ENCODE measurements around the gene ZDHHC1. TPM values are rescaled to one million over a fixed set of nuclear protein-coding genes. Genes with fewer than 3 reads are reported as not detected.

ZDHHC1 gene
- polyA plus RNA-seq, 3 donors = 3.3 to 14.2 (median 6.0) TPM

DNA sequence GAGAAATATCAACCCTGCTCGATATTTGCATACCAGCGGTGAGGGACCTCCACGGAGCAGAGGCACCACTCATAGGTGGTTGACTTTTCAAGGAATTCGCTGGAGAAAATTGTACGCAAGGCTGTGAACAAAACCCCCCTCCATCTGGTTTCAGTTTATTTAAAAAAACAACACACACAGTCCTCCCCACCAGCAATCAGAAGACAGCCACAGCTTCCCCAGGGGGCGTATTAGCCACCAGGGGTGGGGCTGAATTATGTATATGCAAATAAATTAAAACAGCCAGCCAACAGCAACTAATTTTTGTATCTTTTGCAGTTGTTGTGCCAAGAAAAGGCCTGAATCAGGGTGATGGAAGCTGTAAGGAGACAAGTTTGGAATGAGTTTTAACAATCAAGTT lies 8.8 kb upstream of the ZDHHC1 start:
- Mint-ChIP-seq H3K4me3 (peak overlapping the region in 1 of 2 donors; percentile 26), H3K4me1 (peaks cover under 1% of the 10 kb centered on the region), H3K27me3 (ENCODE audit: low read depth in 3 of 3) (peaks cover 34 to 54% (median 39%) of the 10 kb centered on the region in 3 donors), H3K36me3 (peaks cover 4 to 5% of the 10 kb centered on the region in 2 donors), H3K27ac (no peak overlapping the region), H3K9me3 (peaks cover 0 to 10% (median 1%) of the 10 kb centered on the region in 7 donors)
- Histone ChIP-seq H3K79me2 (ENCODE audit: insufficient read depth, low read length) (no peaks in the 10 kb centered on the region), H3K9ac (ENCODE audit: insufficient read depth, low read length, poor library complexity, severe bottlenecking) (no peak overlapping the region), H3K4me1 (ENCODE audit: control insufficient read depth in 1 of 2, insufficient read depth in 2 of 2, low read length in 2 of 2) (peaks cover 1% of the 10 kb centered on the region in 2 donors), H4K20me1 (ENCODE audit: insufficient read depth, low read length) (peaks cover 18% of the 10 kb centered on the region), H3K4me2 (replicated peaks; ENCODE audit: extremely low read depth, low read length, poor library complexity, severe bottlenecking) (no peak overlapping the region), H3K27ac (ENCODE audit: low read depth in 1 of 2, low read length in 2 of 2) (no peak overlapping the region), H3K27me3 (ENCODE audit: control insufficient read depth in 2 of 2, insufficient read depth in 2 of 2, low read length in 2 of 2) (peaks cover 14 to 38% of the 10 kb centered on the region in 2 donors), H3K36me3 (replicated peaks in 1 of 2; ENCODE audit: control insufficient read depth in 1 of 2, insufficient read depth in 2 of 2, low read length in 2 of 2) (no peaks in the 10 kb centered on the region), H2AFZ (ENCODE audit: insufficient read depth, low read depth, low read length, poor library complexity, severe bottlenecking) (no peak overlapping the region), H3K4me3 (replicated peaks in 1 of 3; ENCODE audit: low read depth in 2 of 3, low read length in 3 of 3) (no peak overlapping the region), H3K9me3 (replicated peaks in 1 of 2; ENCODE audit: control insufficient read depth in 1 of 2, insufficient read depth in 1 of 2, low read length in 2 of 2) (peaks cover 0 to 9% of the 10 kb centered on the region in 2 donors)
- no peak for DNase-seq
- intact Hi-C loops (cut with micrococcal nuclease) = loop anchor here in 1 of 2 donors (5.0 kb wide), 1 partner anchor 42 kb away; no protein-coding TSS in a partner anchor
- TF ChIP-seq, protein P1, sequence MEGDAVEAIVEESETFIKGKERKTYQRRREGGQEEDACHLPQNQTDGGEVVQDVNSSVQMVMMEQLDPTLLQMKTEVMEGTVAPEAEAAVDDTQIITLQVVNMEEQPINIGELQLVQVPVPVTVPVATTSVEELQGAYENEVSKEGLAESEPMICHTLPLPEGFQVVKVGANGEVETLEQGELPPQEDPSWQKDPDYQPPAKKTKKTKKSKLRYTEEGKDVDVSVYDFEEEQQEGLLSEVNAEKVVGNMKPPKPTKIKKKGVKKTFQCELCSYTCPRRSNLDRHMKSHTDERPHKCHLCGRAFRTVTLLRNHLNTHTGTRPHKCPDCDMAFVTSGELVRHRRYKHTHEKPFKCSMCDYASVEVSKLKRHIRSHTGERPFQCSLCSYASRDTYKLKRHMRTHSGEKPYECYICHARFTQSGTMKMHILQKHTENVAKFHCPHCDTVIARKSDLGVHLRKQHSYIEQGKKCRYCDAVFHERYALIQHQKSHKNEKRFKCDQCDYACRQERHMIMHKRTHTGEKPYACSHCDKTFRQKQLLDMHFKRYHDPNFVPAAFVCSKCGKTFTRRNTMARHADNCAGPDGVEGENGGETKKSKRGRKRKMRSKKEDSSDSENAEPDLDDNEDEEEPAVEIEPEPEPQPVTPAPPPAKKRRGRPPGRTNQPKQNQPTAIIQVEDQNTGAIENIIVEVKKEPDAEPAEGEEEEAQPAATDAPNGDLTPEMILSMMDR (IDR thresholded peaks at IDR 0.05) = no peak
- WGBS (ENCODE audit: insufficient coverage) = 80% methylated on average over 1 of the region's 6 CpGs

DNA sequence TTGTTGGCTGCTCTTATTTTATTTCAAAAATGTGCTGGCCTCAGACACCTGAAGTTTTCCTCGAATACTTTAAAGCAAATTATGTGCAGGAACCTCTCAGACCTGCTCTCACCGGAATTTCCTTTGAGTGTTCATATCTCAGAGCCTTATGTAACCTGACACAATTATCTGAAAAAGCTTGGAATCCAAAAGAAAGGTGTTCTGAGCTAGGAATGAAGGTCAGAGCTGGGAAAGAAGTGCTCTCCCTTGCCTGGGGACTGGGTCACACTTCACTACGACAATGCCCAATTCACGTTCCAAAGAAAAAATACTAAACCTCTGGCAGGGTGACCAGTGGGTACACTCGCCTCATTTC lies 8.0 kb upstream of the ZDHHC1 start:
- Histone ChIP-seq H3K79me2 (ENCODE audit: insufficient read depth, low read length) (no peaks in the 10 kb centered on the region), H3K4me2 (replicated peaks; ENCODE audit: extremely low read depth, low read length, poor library complexity, severe bottlenecking) (no peak overlapping the region), H3K4me3 (replicated peaks in 1 of 3; ENCODE audit: low read depth in 2 of 3, low read length in 3 of 3) (no peak overlapping the region), H3K36me3 (replicated peaks in 1 of 2; ENCODE audit: control insufficient read depth in 1 of 2, insufficient read depth in 2 of 2, low read length in 2 of 2) (no peaks in the 10 kb centered on the region), H4K20me1 (ENCODE audit: insufficient read depth, low read length) (peaks cover 10% of the 10 kb centered on the region), H3K9me3 (replicated peaks in 1 of 2; ENCODE audit: control insufficient read depth in 1 of 2, insufficient read depth in 1 of 2, low read length in 2 of 2) (peaks cover 0 to 3% of the 10 kb centered on the region in 2 donors), H3K9ac (ENCODE audit: insufficient read depth, low read length, poor library complexity, severe bottlenecking) (no peak overlapping the region), H3K4me1 (ENCODE audit: control insufficient read depth in 1 of 2, insufficient read depth in 2 of 2, low read length in 2 of 2) (no peaks in the 10 kb centered on the region), H3K27ac (ENCODE audit: low read depth in 1 of 2, low read length in 2 of 2) (no peak overlapping the region), H2AFZ (ENCODE audit: insufficient read depth, low read depth, low read length, poor library complexity, severe bottlenecking) (no peak overlapping the region), H3K27me3 (ENCODE audit: control insufficient read depth in 2 of 2, insufficient read depth in 2 of 2, low read length in 2 of 2) (peaks cover 6 to 30% of the 10 kb centered on the region in 2 donors)
- 94% methylated on average over 3 of the region's 5 CpGs for whole genome bisulfite sequencing (ENCODE audit: insufficient coverage)
- Mint-ChIP-seq H3K27ac (no peak overlapping the region), H3K4me3 (no peak overlapping the region), H3K9me3 (peaks cover 0 to 8% (median 0%) of the 10 kb centered on the region in 7 donors), H3K4me1 (no peaks in the 10 kb centered on the region), H3K36me3 (peaks cover 4% of the 10 kb centered on the region in 2 donors), H3K27me3 (ENCODE audit: low read depth in 3 of 3) (peaks cover 29 to 48% (median 33%) of the 10 kb centered on the region in 3 donors)
- TF ChIP-seq, protein P1 (IDR thresholded peaks at IDR 0.05) = no peak
- no peak for DNase-seq
- intact Hi-C loops (cut with micrococcal nuclease) = no loop called here
